ENCODE results near the gene MYADM. TPM values are rescaled to one million over a fixed set of nuclear protein-coding genes. Genes with fewer than 3 reads are reported as not detected.

MYADM gene
- total and polyA plus RNA-seq, 4 experiments from 2014 or later, result 38.5 to 67.9 (median 44.0) TPM

- Mint-ChIP-seq H3K4me1 (peaks cover 44 to 81% (median 61%) of the 10 kb centered on the region in 4 donors), H3K4me3 (peak overlapping the region; percentile 65 to 81 (median 76)), H3K36me3 (peaks cover 40 to 49% of the 10 kb centered on the region in 2 donors), H3K27me3 (peaks cover 3 to 4% of the 10 kb centered on the region in 2 donors), H3K27ac (peak overlapping the region; percentile 83 to 97 (median 94)), H3K9me3 (peaks cover 0 to 5% (median 1%) of the 10 kb centered on the region in 8 donors)
- Histone ChIP-seq H3K27ac (ENCODE audit: low read depth, low read length) (peak overlapping the region; percentile 17), H3K27me3 (ENCODE audit: insufficient read depth, low read length) (peaks cover 9% of the 10 kb centered on the region), H3K4me3 (ENCODE audit: low read length in 2 of 2) (peak overlapping the region in 1 of 2 donors; percentile 28), H3K36me3 (ENCODE audit: insufficient read depth, low read length) (peaks cover 11% of the 10 kb centered on the region), H3K9me3 (ENCODE audit: control insufficient read depth in 1 of 2, low read length in 2 of 2) (no peaks in the 10 kb centered on the region), H3K4me1 (ENCODE audit: insufficient read depth, low read length) (peaks cover 65% of the 10 kb centered on the region)
- POLR2A ChIA-PET (ENCODE audit: partially characterized antibody), result interaction anchor here (5.5 kb wide), 1 partner anchor 7 kb away, joined by 95 read pairs; the partner anchor contains the start of gene MYADM
- intact Hi-C loops (cut with micrococcal nuclease), result no loop called here
- peak in 3 of 5 donors; percentile 39 to 42 (median 40) for DNase-seq
- CTCF ChIA-PET (ENCODE audit: partially characterized antibody), result interaction anchor here (1.3 to 2.0 kb wide), 2 partner anchors 10 to 23 kb away, joined by 4 read pairs; no protein-coding TSS in a partner anchor
These were observed 6.9 kb downstream of the MYADM start for GRCh38 chr19:53874606-53874990.

GRCh38 chr19:53875602-53876325, 8.1 kb downstream of the MYADM start:
- intact Hi-C loops (cut with micrococcal nuclease), result no loop called here
- peaks cover 70% of the 10 kb centered on the region for H3K4me1 ChIP-seq (ENCODE audit: insufficient read depth, low read length)
- peaks cover 41 to 74% (median 56%) of the 10 kb centered on the region in 4 donors for H3K4me1 Mint-ChIP-seq

DNA sequence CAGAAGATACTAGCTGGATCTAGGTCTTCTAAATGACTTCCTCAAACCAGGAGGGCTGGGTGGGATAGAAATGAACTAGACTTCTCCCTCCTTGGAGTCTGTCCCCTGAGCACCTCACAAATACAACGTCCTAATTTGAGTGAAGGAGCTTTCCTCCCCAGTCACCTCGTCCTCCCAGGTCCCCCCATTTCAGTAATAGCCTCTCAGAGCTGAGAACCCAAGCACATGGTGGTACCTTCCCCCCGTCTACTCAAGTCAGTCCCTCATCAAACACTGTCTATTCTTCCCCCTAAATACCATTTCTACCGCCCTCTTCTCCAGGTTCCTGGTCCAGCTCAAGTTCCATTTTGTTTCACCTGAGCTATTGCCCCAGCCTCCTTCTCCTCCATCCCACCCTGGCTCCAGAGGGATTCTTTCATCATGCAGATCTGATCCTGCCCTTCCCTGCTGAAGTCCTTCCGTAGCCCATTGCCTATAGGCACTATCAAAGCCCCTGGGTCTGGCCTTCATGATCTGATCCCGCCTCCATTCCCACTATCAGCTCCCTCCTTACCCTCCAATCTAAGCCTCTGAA, 9.1 kb downstream of the MYADM start:
- Histone ChIP-seq H3K9me3 (ENCODE audit: control insufficient read depth in 1 of 2, low read length in 2 of 2) (no peaks in the 10 kb centered on the region), H3K4me1 (ENCODE audit: insufficient read depth, low read length) (peaks cover 73% of the 10 kb centered on the region), H3K4me3 (ENCODE audit: low read length in 2 of 2) (no peak overlapping the region), H3K36me3 (ENCODE audit: insufficient read depth, low read length) (peaks cover 11% of the 10 kb centered on the region), H3K27ac (ENCODE audit: low read depth, low read length) (no peak overlapping the region), H3K27me3 (ENCODE audit: insufficient read depth, low read length) (peaks cover 24% of the 10 kb centered on the region)
- CTCF ChIA-PET (ENCODE audit: partially characterized antibody), result interaction anchor here (1.0 to 1.6 kb wide), 4 partner anchors 11 to 219 kb away, joined by 3 to 5 read pairs (median 4); no protein-coding TSS in a partner anchor
- DNase-seq, result peak in 1 of 5 donors; percentile 44
- intact Hi-C loops (cut with micrococcal nuclease), result no loop called here
- H3K27me3 Mint-ChIP-seq, result peaks cover 3 to 4% of the 10 kb centered on the region in 2 donors
- POLR2A ChIA-PET (ENCODE audit: partially characterized antibody), result interaction anchor here (0.8 to 5.5 kb wide), 2 partner anchors 9 to 14 kb away, joined by 3 to 95 read pairs; partner anchors contain the start of gene MYADM
- H3K4me1 Mint-ChIP-seq, result peaks cover 34 to 65% (median 48%) of the 10 kb centered on the region in 4 donors
- H3K9me3 Mint-ChIP-seq, result peaks cover 0 to 4% (median under 1%) of the 10 kb centered on the region in 8 donors
- H3K36me3 Mint-ChIP-seq, result peaks cover 32 to 38% of the 10 kb centered on the region in 2 donors
- H3K27ac Mint-ChIP-seq, result peak overlapping the region; percentile 81 to 93 (median 88)
- peak overlapping the region in 5 of 8 donors; percentile 47 to 78 (median 65) for H3K4me3 Mint-ChIP-seq

More at GRCh38 chr19:53875602-53876325, 8.1 kb downstream of the MYADM start:
- Histone ChIP-seq H3K4me3 (ENCODE audit: low read length in 2 of 2) (no peak overlapping the region), H3K9me3 (ENCODE audit: control insufficient read depth in 1 of 2, low read length in 2 of 2) (no peaks in the 10 kb centered on the region), H3K27ac (ENCODE audit: low read depth, low read length) (no peak overlapping the region), H3K27me3 (ENCODE audit: insufficient read depth, low read length) (peaks cover 20% of the 10 kb centered on the region), H3K36me3 (ENCODE audit: insufficient read depth, low read length) (peaks cover 11% of the 10 kb centered on the region)
- peaks cover 40 to 45% of the 10 kb centered on the region in 2 donors for H3K36me3 Mint-ChIP-seq
- peaks cover 0 to 5% (median 1%) of the 10 kb centered on the region in 8 donors for H3K9me3 Mint-ChIP-seq
- ChIA-PET CTCF (ENCODE audit: partially characterized antibody) (interaction anchor here (1.0 to 1.6 kb wide), 3 partner anchors 10 to 220 kb away, joined by 3 to 5 read pairs (median 3); no protein-coding TSS in a partner anchor), POLR2A (ENCODE audit: partially characterized antibody) (interaction anchor here (5.5 kb wide), 1 partner anchor 8 kb away, joined by 95 read pairs; the partner anchor contains the start of gene MYADM)
- DNase-seq, result no peak
- peak overlapping the region in 5 of 8 donors; percentile 29 to 79 (median 40) for H3K4me3 Mint-ChIP-seq
- peaks cover 3 to 4% of the 10 kb centered on the region in 2 donors for H3K27me3 Mint-ChIP-seq
- H3K27ac Mint-ChIP-seq, result peak overlapping the region; percentile 19 to 87 (median 81)

GRCh38 chr19:53877361-53877766, 9.7 kb downstream of the MYADM start:
- peak overlapping the region; percentile 81 to 93 (median 88) for H3K27ac Mint-ChIP-seq
- peak; percentile 60 to 76 (median 70) for DNase-seq
- intact Hi-C loops (cut with micrococcal nuclease), result no loop called here

GRCh38 chr19:53878776-53879139, 11.1 kb downstream of the MYADM start:
- POLR2A ChIA-PET (ENCODE audit: partially characterized antibody), result interaction anchor here (5.5 kb wide), 1 partner anchor 11 kb away, joined by 95 read pairs; the partner anchor contains the start of gene MYADM
- intact Hi-C loops (cut with micrococcal nuclease), result loop anchor here (1.0 kb wide), 1 partner anchor 11 kb away; the partner anchor contains the start of gene MYADM

More at GRCh38 chr19:53877361-53877766, 9.7 kb downstream of the MYADM start:
- Histone ChIP-seq H3K27me3 (ENCODE audit: insufficient read depth, low read length) (peaks cover 29% of the 10 kb centered on the region), H3K4me3 (ENCODE audit: low read length in 2 of 2) (no peak overlapping the region), H3K9me3 (ENCODE audit: control insufficient read depth in 1 of 2, low read length in 2 of 2) (no peaks in the 10 kb centered on the region), H3K36me3 (ENCODE audit: insufficient read depth, low read length) (peaks cover 11% of the 10 kb centered on the region), H3K4me1 (ENCODE audit: insufficient read depth, low read length) (peaks cover 79% of the 10 kb centered on the region), H3K27ac (ENCODE audit: low read depth, low read length) (peak overlapping the region; percentile 6)
- H3K36me3 Mint-ChIP-seq, result peaks cover 31 to 38% of the 10 kb centered on the region in 2 donors
- ChIA-PET CTCF (ENCODE audit: partially characterized antibody) (interaction anchor here (0.6 to 1.1 kb wide), 2 partner anchors 133 to 148 kb away, joined by 3 to 4 read pairs; no protein-coding TSS in a partner anchor), POLR2A (ENCODE audit: partially characterized antibody) (interaction anchor here (5.5 kb wide), 1 partner anchor 10 kb away, joined by 95 read pairs; the partner anchor contains the start of gene MYADM)
- peaks cover 0 to 4% (median under 1%) of the 10 kb centered on the region in 8 donors for H3K9me3 Mint-ChIP-seq
- peaks cover 3 to 4% of the 10 kb centered on the region in 2 donors for H3K27me3 Mint-ChIP-seq
- peak overlapping the region; percentile 47 to 78 (median 57) for H3K4me3 Mint-ChIP-seq
- H3K4me1 Mint-ChIP-seq, result peaks cover 34 to 67% (median 47%) of the 10 kb centered on the region in 4 donors

More at GRCh38 chr19:53878776-53879139, 11.1 kb downstream of the MYADM start:
- DNase-seq, result peak in 1 of 5 donors; percentile 35
- Mint-ChIP-seq H3K4me1 (peaks cover 31 to 65% (median 41%) of the 10 kb centered on the region in 4 donors), H3K27me3 (peaks cover 10 to 13% of the 10 kb centered on the region in 2 donors), H3K36me3 (peaks cover 21 to 25% of the 10 kb centered on the region in 2 donors), H3K27ac (peak overlapping the region in 3 of 7 donors; percentile 10 to 71 (median 38)), H3K4me3 (peak overlapping the region in 3 of 8 donors; percentile 10 to 79 (median 73)), H3K9me3 (peaks cover 0 to 4% (median under 1%) of the 10 kb centered on the region in 8 donors)
- peaks cover 34% of the 10 kb centered on the region for H3K27me3 ChIP-seq (ENCODE audit: insufficient read depth, low read length)
- H3K4me1 ChIP-seq (ENCODE audit: insufficient read depth, low read length), result peaks cover 82% of the 10 kb centered on the region
- peak overlapping the region; percentile 19 to 53 for H3K4me3 ChIP-seq (ENCODE audit: low read length in 2 of 2)
- CTCF ChIA-PET (ENCODE audit: partially characterized antibody), result interaction anchor here (0.6 to 1.2 kb wide), 2 partner anchors 8 to 11 kb away, joined by 3 read pairs; partner anchors contain the start of gene MYADM
- no peaks in the 10 kb centered on the region for H3K9me3 ChIP-seq (ENCODE audit: control insufficient read depth in 1 of 2, low read length in 2 of 2)
- peaks cover 8% of the 10 kb centered on the region for H3K36me3 ChIP-seq (ENCODE audit: insufficient read depth, low read length)
- H3K27ac ChIP-seq (ENCODE audit: low read depth, low read length), result no peak overlapping the region

Data from CD4-positive, alpha-beta memory T cell (primary cell).